HT-29 (cell line): Measurements from ENCODE around the gene STX8. TPM values are rescaled to one million over a fixed set of nuclear protein-coding genes. Genes with fewer than 3 reads are reported as not detected.
"Not testable (repeated sequence)": the region's sequence is repeated elsewhere in the genome, so short reads cannot be mapped to it uniquely, and the experiment has no call there.

Experiments
- DNase-seq: peaks from one replicate; pipeline ENCODE4 v3.0.0-alpha.2; 2015; ENCODE audit warnings: low spot score
- total RNA-seq: library from RNA; depleted of rRNA; stranded (reverse); fragments of >200 nt; shearing (Covaris generic); gene quantifications from 2 replicates; pipeline ENCODE4 v1.2.3, GENCODE V29; 2014

The STX8 gene
- total RNA-seq, 1 experiment from 2014 or later = 26.0 TPM

DNA sequence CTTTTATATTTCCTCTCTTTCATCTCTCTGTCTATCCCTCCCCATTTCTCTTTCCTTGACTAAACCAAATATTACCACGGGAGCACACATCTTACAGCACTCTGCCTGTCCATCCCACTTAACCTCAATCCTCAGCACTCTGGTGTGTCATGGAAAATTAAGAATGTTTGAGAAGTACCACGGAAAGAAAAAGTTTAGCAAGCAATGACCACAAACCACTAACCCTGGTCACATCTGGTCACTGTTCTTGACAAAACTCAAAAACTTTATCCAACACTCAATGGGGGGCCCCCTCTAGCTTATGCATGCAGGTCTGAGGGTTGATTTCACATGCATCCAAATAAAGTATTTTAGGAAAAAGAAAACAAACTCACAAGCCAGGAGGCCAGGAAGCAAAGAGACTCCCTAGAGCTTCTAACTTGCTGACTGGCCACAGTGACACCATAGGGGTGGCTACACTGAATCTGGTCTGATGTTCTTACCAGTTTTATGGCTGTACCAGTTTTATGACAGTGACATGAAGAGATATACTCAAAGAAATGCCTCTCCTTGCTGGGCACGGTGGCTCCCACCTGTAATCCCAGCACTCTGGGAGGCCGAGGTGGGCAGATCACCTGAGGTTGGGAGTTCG lies 229.2 kb downstream of the STX8 start:
- no peak for DNase-seq

DNA sequence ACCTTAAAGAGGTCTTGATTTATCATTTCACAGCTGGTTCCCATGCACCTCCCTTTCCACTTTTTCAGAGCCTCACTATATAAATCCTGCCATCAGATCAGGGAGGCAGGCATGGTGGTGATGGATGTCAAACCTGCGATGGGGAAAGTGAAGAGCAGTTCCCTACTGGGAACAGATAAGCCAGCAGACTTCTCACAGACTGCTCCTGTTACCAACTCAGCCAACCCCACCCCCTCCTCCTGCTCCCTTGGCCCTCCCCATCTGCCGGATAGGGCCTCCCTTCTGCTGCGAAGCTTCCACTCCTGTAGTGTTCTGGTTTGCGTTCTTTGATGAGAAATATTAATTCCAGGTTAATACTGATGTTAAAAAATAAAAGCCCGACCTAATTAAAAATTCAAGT lies 232.1 kb downstream of the STX8 start:
- no peak for DNase-seq

DNA sequence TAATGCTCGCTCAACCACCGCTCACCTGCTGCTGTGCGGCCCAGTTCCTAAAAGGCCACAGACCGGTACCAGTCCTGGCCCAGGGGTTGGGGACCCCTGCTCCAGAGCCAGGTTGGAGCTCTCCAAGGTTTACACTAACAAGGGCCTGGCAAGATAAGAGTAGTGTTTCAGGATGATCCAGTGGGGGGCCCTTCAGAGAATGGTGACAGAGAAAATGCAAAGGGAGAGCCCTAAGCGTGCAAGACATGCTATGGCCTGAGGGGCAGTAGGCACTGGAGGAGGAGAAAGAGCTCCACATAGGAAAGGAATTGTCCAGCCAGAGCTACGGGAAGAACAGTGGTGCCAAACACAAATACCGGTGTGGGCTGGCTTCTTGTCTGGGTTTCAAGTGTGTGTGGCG lies 233.4 kb downstream of the STX8 start:
- no peak for DNase-seq

DNA sequence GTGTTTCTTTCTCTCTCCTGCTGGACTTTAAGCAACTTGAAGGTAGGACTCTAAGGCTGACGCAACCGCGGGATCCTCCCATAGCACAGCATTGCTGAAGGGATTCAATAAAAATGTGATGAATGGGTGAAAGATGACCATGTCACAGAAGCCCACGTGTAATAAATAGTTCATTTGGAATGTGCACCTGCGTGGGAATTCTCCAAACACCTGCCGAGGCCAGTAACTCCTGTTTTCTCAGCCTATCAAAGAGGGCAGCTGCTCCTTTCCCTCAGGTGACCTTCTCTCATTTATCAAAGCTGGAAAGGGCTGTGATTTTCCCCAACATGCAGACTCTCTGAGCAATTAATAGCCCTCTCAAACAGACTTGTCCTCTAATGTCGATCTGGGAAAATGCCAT lies 235.7 kb downstream of the STX8 start:
- no peak for DNase-seq

DNA sequence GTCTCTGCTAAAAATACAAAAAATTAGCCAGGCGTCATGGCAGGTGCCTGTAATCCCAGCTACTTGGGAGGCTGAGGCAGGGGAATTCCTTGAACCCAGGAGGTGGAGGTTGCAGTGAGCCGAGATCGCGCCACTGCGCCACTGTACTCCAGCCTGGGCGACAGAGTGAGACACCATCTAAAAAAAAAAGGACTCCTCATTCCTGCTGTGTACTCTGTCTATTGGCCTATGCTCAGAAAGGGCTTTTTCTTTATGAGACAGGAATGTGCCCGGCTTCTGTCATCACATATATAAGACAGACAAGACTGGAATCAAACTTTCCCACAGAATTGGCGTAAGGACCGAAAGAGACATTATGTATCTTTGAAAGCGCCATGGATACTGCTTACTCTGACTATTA lies 236.1 kb downstream of the STX8 start:
- not testable (repeated sequence) for DNase-seq

DNA sequence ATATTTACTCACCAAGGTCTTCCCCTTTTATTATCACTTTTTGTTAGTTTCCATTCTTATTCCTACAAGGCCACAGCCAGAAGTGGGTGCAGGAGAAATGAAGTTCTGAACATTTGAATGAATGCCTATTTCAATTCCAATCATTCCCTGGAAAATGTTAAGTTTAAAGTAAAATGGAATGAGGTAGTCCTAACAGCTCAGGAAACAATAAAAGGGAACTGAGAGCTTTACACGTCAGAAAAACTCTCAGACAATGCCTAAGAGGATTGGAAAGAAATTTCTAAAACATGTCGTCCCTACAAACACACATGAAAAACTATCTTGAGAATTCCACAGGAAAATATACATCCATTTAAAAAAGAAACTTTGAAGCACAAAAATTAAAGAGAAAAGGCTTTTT lies 238.8 kb downstream of the STX8 start:
- DNase-seq = no peak

DNA sequence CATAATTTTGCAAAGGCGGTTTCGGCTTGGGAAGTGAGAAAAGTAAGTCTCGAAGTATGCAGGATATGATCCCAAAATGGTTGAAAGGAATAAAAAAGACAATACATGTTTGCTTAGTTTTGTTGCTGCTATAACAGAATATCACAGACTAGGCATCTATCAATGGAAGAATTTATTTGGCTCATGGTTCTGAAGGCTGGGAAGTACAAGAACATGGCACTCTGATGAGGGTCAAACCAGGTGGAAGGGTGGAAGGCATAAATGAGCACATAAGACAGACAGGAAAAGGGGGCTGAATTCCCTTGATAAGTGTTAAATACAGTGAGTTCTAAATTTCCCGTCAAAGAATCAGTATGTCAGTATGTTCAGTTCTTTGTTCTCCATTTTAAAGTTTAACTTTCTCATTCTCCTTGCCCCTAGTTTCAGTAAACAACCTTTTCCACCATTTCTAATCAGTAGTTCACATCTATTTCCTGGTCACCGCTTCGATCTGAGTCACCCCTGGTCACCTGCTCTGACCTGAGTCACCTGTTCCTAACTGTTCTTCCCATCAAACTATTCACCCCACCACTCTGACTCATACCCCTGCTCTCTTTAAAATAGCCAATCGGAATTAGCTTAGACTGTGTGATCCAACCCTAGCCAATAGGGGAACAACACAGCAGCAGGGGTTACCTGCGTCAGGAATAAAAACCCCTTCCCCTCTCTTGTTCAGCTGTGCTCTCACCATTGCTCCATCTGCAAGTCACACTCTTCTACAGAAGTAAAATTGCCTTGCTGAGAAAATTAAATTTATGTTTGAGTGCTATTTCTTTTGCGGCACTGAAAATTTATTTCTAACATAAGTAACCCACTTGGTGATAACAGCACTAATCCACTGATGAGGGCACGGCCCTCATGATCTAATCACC lies 240.8 kb downstream of the STX8 start:
- DNase-seq = no peak

DNA sequence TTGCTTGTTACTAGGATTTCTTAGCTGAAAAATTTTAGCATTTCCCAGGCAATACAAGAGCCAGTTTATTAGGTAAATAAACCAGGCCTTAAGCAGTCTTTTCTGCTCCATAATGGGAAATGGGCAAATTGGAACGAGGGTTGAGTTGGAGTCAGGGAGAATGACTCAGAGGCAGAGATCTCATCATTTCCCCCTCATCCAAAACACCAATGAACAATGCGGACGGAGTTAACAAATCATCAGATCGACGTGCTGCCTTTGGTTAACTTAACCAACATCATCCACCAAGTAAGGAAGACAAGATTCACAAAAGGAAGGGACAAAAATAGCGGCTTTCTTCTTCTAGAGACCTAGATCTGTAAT lies 243.5 kb downstream of the STX8 start:
- DNase-seq = no peak

DNA sequence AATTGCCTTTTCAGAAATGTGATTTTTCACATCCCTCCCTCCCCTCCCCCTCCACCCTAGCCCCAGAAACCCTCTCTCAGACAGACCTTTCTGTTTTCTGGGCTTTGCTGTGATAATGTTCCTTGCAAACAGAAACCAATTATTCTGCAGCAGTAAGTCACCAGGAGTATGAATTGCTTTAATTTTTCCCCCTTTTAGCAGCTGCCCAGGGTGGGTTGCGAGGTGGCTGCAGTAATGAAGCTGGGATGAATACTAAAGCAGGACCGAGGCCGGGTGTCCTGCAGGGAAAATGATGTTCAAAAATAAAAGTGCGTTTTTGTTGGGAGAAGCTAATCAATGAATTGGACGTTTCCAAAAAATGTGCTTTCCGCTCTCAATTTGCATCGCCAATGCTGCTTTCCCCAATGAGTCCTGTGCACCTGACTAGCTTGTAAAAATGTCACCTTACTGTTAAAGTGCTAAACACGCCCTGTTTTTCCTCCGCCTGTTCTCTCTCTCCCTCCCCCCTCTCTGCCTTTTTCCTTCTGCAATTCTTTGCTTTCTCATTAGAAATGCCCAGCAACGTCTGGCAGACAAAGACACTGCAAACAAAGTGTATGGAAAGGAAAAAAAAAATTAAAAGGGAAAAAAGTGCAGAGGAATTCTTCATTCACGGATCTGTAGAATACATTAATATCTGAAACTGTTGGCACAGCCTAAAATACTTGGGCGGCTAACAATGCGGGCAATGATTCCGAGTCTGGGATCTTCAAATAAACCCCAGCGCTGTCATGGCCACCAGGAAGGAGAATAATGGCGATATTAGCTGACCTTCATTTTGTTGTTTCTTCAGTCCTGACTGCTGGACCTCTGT lies 244.1 kb downstream of the STX8 start:
- DNase-seq = no peak

DNA sequence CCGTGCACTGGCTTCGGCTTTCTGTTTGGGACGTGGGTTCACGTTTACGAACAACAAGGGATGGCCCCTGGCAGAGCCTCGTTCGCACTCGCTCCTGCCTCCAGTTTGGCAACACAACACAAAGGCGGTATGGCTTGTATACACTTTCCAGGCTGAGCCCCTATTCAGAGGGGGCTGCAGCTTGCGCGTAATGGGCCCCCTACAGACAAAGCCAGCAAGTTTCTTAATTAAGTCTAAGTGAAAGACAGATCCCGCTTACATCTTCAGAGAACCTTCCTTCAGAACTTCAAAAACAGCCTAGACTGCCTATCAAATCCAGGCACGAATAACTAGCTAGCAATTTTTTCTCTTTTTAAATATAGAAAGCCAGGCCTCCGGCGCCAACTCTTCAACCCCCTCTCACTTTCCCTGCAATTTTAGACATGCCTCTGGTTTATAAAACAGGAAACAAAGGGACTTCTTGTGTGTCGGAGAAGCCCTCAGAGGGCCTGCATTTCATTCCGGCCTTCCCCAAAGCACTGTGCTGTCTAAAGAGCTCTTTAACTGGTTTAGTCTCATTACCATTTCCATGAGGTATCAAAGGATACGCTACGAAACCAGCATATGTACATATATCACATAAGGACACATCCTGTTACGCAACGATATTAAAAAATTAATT lies 244.9 kb downstream of the STX8 start:
- DNase-seq = no peak

DNA sequence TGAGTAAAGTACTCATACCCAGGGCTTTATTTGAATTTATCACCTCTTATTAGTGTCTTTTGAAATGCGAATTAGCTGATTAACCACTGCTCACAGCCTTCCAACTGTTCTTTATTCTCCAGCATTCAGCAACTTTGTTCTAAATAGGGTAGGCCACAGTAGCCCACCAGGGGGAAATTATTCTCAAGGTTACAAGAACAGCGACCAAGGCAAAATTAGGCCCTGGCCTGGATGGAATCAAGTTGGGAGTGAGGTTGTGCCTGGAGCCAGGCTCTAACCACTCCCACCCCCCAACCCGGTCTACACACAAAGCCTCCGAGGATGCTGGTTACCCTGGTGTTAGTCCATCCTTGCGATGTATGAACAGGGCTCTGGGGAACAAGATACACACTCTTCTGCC lies 245.5 kb downstream of the STX8 start:
- no peak for DNase-seq

DNA sequence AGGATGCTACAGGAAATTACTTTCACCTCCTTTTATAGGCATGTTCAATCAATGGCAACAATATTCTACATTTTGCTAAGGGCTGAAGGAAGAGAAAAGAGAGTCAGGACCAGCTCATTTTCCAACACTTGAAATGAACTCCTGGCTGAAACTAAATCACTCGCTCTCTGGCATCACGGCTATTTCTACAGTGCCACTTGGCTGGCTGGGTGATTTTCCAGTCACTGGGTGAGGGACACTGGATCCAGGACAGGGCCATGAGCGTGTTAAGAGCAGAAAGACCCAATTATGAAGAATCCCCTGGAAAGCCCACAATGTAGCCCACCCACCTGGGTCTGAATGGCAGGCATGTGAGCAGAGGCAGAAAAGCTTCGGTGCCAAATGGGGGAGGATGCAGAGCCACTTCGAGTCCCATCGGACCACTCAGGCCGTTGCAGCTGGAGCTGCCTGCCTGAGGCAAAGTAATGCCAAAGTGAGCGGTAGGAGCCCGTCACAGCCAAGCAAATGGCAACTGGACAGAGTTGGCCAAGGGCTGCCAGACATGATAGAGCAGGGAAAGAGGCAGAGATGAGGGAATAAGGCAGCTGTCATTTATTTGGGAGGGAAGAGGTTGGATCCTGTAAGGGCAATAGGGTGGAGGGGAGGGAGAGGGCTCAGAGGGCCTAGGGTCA lies 246.2 kb downstream of the STX8 start:
- DNase-seq = no peak

DNA sequence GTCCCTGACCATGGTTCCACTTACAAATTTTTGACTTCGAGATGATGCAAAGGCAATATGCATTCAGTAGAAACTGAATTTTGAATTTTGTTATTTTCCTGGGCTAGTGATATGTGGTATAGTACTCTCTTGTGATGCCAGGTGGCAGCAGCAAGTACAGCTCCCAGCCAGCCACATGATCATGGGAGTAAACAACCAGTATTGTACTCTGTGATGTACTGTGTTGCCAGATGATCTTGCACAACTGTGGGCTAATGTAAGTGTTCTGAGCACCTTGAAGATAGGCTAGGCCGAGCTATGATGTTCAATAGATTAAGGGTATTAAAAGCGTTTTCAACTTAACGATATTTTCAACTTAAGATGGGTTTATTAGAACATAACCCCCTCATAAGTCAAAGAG lies 250.8 kb downstream of the STX8 start:
- no peak for DNase-seq

DNA sequence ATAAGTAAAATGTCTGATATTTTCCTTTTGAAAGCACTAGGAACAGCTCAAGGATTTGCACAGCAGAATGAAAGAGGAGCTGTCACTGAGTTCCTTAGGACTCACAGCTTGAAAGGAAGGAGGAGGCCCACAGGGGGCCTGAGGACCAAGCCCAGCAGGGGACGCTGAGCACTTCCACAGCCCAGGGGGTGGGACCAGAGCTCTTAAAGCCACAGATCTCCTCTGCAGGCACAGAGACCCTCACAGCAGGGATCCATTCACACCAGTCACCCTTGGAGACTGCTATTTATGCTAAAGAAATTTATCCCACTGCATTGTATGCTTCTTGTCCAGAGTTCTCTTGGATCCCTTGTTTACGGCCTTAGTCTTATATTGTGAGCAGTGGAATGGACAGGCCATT lies 253.3 kb downstream of the STX8 start:
- DNase-seq = no peak

DNA sequence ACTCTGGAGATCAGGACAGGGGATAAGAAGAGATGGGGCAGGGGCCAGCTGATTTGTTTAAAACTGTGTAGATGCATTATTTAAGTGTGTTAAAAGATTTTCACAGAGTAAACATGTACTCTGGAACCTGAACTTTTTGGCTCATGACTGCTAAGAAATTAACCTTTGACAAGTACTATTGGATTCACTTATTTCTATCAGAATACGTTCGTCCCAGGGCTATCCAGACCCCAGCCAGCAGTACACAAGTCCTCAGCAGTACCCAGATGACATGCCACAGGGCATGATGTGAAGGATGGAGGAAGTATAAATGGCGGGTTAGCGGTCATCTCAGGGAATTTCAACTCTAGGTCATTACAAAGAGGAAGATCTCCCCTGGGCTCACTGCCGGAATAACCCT lies 253.7 kb downstream of the STX8 start:
- DNase-seq = no peak

DNA sequence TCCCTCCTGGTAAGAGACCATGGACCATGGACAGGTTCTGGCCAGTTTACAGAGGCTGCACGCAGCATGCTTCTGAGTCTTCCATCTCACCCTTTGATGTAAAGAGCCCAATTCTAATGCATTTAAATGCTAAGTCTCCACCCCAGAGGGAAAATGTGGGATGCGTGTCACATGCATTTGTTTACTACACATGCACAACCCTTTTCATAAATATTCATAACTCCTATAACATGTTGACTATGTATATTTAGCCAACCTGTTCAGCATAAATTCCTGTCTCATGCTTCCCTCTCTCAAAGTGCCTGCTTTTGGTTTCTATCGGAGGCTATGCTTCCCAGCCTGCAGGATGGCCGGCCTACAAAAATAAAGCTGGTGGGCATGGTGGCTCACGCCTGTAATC lies 260.3 kb downstream of the STX8 start:
- no peak for DNase-seq

DNA sequence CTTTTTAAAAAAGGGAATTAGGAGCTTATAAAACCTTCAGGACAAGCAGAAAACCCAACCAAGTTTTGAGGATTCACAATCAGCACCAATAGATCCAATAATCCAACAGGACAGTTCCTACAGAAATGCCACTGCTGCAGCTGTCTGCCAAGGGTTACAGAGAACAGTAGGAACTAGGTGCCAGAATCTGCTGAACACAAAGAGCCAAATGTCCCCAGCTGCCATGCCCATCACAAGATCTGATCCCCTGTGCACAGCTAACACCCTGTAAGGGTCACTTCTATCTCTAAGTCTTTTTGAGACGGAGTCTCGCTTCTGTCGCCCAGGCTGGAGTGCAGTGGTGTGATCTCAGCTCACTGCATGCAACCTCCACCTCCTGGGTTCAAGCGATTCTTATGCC lies 262.3 kb downstream of the STX8 start:
- DNase-seq = no peak

DNA sequence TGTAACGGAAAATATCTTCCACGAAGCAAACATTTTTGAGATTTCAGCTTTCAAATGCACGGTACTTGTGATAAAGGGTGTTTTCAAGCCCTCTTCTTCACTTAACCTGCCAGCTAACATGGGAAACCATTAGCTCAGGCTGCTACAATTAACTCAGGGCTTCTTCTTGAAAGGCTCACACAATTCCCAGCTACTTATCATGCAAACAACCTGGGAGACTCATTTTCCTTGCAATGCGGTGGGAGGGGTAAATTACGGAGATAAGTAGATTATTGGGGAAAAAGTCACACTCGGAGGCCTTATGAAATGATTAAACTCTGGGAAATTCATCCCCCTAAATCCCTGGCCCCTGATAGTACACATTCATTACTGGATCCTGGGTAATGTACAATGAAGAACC lies 266.4 kb downstream of the STX8 start:
- DNase-seq = no peak

DNA sequence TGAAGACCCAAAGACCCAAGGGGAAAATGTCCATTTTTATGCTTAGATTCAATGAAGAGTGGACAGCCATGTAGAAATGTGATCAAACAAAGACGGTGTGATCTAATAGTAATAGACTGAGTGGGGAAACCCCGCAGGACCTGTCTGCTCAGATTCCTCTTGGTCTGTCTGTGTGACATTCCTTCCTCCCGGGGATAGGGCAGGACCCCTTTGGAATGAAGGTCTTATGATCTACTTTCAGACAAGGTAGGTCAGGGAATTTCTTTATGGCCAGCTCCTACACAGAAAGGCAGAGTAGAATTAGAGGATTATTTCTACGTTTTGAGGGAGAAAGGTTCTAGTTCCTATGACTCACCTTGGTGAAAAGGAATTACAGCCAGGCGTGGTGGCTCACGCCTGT lies 267.6 kb downstream of the STX8 start:
- DNase-seq = no peak

DNA sequence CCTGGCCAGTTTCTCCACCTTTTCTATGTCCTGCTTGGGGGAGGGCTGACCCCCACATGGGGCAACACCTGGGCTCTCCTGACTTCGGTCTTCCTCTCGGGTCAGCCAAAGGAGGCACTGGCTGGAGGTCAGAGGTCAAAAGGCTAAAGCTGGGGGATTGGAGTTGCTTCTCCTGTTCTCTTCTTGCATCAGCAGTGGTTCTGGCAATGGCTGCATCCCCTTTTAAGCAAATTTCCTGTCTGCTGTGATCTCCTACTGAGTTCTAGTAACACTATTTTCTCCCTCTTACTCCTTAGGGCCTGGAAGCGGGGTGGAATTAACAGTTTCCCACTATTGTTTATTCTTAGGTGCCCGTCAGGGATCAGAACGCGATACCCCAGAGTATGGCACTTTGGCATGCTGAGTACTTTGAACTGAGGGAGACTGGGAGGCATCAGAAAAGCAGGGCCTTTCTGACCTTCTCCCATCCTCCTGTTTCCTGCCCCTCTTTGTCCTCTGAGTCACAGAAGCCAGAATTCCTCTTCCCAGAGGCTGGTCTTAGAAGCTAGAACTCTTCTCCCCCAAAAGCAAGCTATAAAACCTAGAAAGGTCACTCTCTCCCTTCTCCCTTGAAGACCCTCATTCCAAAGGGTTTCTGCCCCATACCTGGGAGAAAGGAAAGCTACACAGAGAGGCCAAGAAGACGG lies 268.2 kb downstream of the STX8 start:
- no peak for DNase-seq

DNA sequence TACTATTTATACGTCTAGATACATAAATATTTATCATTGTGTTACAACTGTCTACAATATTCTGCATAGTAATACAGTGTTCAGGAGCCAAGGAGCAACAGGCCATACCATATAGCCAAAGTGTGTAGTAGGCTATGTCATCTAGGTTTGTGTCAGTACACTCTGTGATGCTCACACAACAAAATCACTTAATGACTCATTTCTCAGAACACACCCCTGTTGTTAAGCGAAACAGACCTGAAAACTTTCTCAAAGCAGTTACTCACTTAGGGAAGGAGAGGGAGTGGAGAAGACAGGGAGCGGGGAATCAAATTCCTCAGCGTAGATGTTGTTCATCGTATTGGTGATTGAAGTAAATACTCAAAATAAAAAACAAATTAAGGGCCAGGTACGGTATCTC lies 269.5 kb downstream of the STX8 start:
- no peak for DNase-seq
